Breast epithelium (tissue), 4 donors: ENCODE data around the gene CUL5. TPM values are rescaled to one million over a fixed set of nuclear protein-coding genes. Genes with fewer than 3 reads are reported as not detected.

ENCODE experiments used
- DNase-seq, 2 donors: peaks; one replicate each; pipeline ENCODE4 v3.0.0-alpha.2; 2019; ENCODE audit warnings: low spot score in 2 of 2
- H3K27ac ChIP-seq, 2 donors: fragments of 200-600 bp; sonication (generic) in 1 of 2; one replicate each; pipeline ENCODE4 v1.5.1; 2016 to 2019; ENCODE audit warnings: mild to moderate bottlenecking in 1 of 2
- H3K27me3 ChIP-seq, 2 donors: fragments of 200-600 bp; sonication (generic) in 1 of 2; one replicate each; pipeline versions ENCODE4 v1.5.1 to v1.6.0; 2017 to 2019; ENCODE audit warnings: control low read depth in 1 of 2, mild to moderate bottlenecking in 1 of 2
- H3K36me3 ChIP-seq: fragments of 200-600 bp; one replicate; pipeline ENCODE4 v1.5.1; 2019
- H3K4me1 ChIP-seq, 2 donors: fragments of 200-600 bp; sonication (generic); one replicate each; pipeline ENCODE4 v1.5.1; 2016 to 2019; ENCODE audit warnings: control low read depth in 1 of 2
- H3K4me3 ChIP-seq, 3 donors: fragments of 200-600 bp; sonication (generic); 1 replicate in 2 of 3; 2 replicates in 1 of 3; pipeline ENCODE4 v1.5.1; 2016 to 2019; ENCODE audit warnings: mild to moderate bottlenecking in 3 of 3, moderate library complexity in 2 of 3
- H3K9me3 ChIP-seq, 2 donors: fragments of 200-600 bp; sonication (generic) in 1 of 2; one replicate each; pipeline ENCODE4 v1.5.1; 2016 to 2019; ENCODE audit warnings: control low read depth in 1 of 2
- POLR2A ChIP-seq: fragments of 450-650 bp; IDR thresholded peaks from one replicate; pipeline ENCODE4 v1.6.1; 2016; ENCODE audit warnings: antibody characterized with exemption, mild to moderate bottlenecking, moderate library complexity
- POLR2AphosphoS5 ChIP-seq, 3 donors: sonication (generic); formaldehyde crosslinking; IDR thresholded peaks; one replicate each; pipeline ENCODE4 v1.6.1; 2017; ENCODE audit warnings: antibody characterized with exemption in 3 of 3
- intact Hi-C: fragments of 100-400 bp; cut with DNase I; formaldehyde crosslinking; loops from one replicate; pipeline ENCODE4 v1.15.1; 2023; ENCODE audit warnings: low total_unique reads
- total RNA-seq, 3 donors: library from RNA; depleted of rRNA; stranded (reverse); fragments of >200 nt; gene quantifications; one replicate each; pipeline ENCODE4 v1.1.0, GENCODE V29; 2016
- TF ChIP-seq, protein P1 (sequence below), 3 donors: fragments of 450-650 bp; IDR thresholded peaks; one replicate each; pipeline ENCODE4 v1.5.1; 2016 to 2017; ENCODE audit warnings: antibody characterized with exemption in 3 of 3, mild to moderate bottlenecking in 3 of 3, moderate library complexity in 3 of 3

Gene CUL5
- total RNA-seq, 3 donors from 2014 or later: 25.9 to 34.4 (median 32.8) TPM

DNA sequence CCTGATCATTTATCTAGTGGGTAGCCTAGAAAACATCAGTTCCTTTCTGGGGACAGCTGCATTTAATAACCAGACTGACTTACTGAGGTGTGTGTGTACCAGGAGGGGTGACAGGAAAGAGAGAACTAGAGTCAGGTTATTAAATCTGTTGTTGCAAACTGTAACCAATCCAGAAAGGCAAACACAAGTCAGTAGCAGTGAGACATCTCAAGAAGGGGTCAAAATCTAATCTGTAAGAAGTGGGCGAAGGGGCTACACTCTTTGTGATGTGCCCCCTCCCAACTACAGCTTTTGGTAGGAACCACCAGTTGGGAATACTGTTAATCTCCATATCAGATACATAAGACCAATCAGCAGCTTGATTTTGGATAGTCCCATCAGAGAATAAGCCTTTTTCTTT lies 26.3 kb downstream of the CUL5 start:
- no peaks in the 10 kb centered on the region for H3K4me1 ChIP-seq
- no peak for DNase-seq
- H3K27me3 ChIP-seq: no peaks in the 10 kb centered on the region
- H3K4me3 ChIP-seq: no peak overlapping the region
- no peak overlapping the region for H3K27ac ChIP-seq
- no peaks in the 10 kb centered on the region for H3K9me3 ChIP-seq
- no peaks in the 10 kb centered on the region for H3K36me3 ChIP-seq
- TF ChIP-seq POLR2A (no peak), POLR2AphosphoS5 (IDR thresholded peaks at IDR 0.05) (no peak)
- TF ChIP-seq, protein P1, sequence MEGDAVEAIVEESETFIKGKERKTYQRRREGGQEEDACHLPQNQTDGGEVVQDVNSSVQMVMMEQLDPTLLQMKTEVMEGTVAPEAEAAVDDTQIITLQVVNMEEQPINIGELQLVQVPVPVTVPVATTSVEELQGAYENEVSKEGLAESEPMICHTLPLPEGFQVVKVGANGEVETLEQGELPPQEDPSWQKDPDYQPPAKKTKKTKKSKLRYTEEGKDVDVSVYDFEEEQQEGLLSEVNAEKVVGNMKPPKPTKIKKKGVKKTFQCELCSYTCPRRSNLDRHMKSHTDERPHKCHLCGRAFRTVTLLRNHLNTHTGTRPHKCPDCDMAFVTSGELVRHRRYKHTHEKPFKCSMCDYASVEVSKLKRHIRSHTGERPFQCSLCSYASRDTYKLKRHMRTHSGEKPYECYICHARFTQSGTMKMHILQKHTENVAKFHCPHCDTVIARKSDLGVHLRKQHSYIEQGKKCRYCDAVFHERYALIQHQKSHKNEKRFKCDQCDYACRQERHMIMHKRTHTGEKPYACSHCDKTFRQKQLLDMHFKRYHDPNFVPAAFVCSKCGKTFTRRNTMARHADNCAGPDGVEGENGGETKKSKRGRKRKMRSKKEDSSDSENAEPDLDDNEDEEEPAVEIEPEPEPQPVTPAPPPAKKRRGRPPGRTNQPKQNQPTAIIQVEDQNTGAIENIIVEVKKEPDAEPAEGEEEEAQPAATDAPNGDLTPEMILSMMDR (IDR thresholded peaks at IDR 0.05): no peak
- intact Hi-C loops: no loop called here

DNA sequence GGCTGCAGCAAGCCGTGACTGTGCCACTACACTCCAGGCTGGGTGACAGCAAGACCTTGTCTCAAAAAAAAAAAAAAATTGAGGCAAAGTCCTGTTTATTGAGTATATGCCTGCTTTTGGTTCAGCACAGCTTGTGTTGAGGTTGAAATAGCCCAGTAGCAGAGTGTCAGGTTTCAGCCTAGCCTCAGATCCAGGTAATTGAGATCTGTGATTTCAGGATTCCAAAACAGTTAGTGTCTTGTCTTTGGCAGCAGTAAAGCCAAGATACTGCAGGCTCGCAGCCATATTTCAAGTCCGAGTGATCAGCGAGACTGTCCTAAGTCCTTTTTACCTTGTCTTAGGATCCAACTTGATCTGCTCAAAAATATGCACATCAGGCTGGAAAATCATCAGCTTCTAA lies 27.0 kb downstream of the CUL5 start:
- H3K4me1 ChIP-seq: no peaks in the 10 kb centered on the region
- no peak for DNase-seq
- no peaks in the 10 kb centered on the region for H3K36me3 ChIP-seq
- no peak for TF ChIP-seq POLR2A
- intact Hi-C loops: no loop called here
- no peak overlapping the region for H3K27ac ChIP-seq
- no peaks in the 10 kb centered on the region for H3K27me3 ChIP-seq
- no peaks in the 10 kb centered on the region for H3K9me3 ChIP-seq
- no peak overlapping the region for H3K4me3 ChIP-seq

DNA sequence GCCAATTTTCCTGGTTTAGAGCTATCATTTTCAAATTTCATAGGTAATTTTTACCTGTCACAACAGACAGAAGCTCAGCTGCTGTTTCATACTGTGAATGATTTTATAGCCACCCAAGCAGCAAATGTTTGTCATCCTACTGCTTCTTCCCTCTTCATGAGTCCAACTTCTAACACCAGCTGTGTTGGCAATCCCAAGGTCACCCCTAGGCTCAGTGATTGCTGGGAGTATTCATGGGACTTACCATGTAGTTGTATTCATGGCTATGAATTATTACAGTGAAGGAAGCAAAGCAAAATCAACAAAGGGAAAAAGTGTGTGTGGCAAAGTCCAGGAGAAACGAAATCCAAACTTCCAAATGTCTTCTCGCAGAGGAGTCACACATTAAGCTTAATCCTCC lies 28.5 kb downstream of the CUL5 start:
- no peaks in the 10 kb centered on the region for H3K27me3 ChIP-seq
- intact Hi-C loops: no loop called here
- no peak for DNase-seq
- no peaks in the 10 kb centered on the region for H3K36me3 ChIP-seq
- TF ChIP-seq, protein P1 (IDR thresholded peaks at IDR 0.05): no peak
- TF ChIP-seq POLR2AphosphoS5 (IDR thresholded peaks at IDR 0.05): no peak
- no peak for TF ChIP-seq POLR2A
- no peak overlapping the region for H3K4me3 ChIP-seq
- H3K9me3 ChIP-seq: no peaks in the 10 kb centered on the region
- no peak overlapping the region for H3K27ac ChIP-seq
- H3K4me1 ChIP-seq: no peaks in the 10 kb centered on the region

DNA sequence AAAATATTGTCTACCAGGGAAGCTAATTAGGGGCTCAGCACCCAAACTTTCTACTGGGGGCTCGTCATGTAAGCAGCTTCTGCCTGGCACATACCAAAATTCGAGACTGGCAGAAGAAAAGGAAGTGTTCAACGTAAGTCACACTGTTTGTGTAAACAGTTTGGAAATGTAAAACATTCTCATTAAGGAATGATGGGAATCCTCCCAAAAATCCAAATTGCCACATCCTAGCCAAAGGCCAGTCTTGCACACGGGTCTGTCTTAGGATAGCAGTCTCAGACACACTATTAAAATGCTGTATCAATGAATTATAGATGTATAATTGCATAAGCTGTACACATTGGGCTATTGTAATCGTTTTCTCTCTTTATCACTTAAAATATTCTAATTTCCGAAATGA lies 28.9 kb downstream of the CUL5 start:
- H3K4me3 ChIP-seq: no peak overlapping the region
- H3K27ac ChIP-seq: no peak overlapping the region
- DNase-seq: no peak
- H3K4me1 ChIP-seq: no peaks in the 10 kb centered on the region
- H3K27me3 ChIP-seq: no peaks in the 10 kb centered on the region
- H3K36me3 ChIP-seq: no peaks in the 10 kb centered on the region
- H3K9me3 ChIP-seq: no peaks in the 10 kb centered on the region
- intact Hi-C loops: no loop called here
- TF ChIP-seq, protein P1 (IDR thresholded peaks at IDR 0.05): no peak
- no peak for TF ChIP-seq POLR2A
- TF ChIP-seq POLR2AphosphoS5 (IDR thresholded peaks at IDR 0.05): no peak

DNA sequence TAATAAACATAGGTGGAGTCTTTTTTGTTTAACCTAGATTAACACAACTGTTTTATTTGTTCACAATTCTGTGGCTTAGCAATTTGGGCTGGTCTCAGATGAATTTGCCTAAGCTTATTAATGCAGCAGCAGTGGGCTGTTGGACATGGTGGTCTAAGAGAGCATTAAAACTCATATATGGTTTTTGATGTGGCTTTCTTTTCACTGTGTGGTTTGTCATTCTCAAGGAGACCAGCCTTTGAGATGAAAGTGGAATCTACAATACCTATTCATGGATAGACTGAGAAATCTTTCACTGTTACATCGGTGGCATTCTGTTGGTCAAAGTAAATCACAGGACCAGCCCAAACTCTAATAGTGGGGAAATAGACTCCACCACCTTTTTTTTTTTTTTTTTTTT lies 39.6 kb downstream of the CUL5 start:
- no peak for DNase-seq
- Histone ChIP-seq H3K27me3 (no peaks in the 10 kb centered on the region), H3K36me3 (no peaks in the 10 kb centered on the region), H3K4me3 (no peak overlapping the region), H3K4me1 (no peaks in the 10 kb centered on the region), H3K27ac (no peak overlapping the region), H3K9me3 (no peaks in the 10 kb centered on the region)
- TF ChIP-seq POLR2A (no peak), POLR2AphosphoS5 (IDR thresholded peaks at IDR 0.05) (no peak)
- TF ChIP-seq, protein P1 (IDR thresholded peaks at IDR 0.05): no peak
- intact Hi-C loops: no loop called here

DNA sequence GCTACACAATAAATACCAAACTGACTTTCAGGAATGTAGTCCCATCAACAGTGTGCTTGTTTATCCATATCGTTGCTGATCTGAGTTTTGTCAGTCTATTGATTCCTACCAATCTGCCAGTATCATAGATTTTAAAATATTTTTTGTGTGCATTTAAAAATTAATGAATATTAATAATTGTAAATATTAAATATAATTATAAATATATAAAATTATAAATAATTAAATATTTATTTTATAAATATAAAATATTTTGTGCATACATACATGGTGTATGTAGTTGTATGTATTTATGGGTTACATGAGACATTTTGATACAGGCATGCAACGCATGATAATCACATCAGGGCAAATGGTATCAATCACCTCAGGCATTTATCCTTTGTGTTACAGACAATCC lies 53.6 kb downstream of the CUL5 start:
- no peaks in the 10 kb centered on the region for H3K27me3 ChIP-seq
- no peaks in the 10 kb centered on the region for H3K36me3 ChIP-seq
- H3K4me3 ChIP-seq: no peak overlapping the region
- DNase-seq: no peak
- TF ChIP-seq POLR2AphosphoS5 (IDR thresholded peaks at IDR 0.05) (no peak), POLR2A (no peak)
- TF ChIP-seq, protein P1 (IDR thresholded peaks at IDR 0.05): no peak
- no peaks in the 10 kb centered on the region for H3K9me3 ChIP-seq
- intact Hi-C loops: no loop called here
- H3K27ac ChIP-seq: no peak overlapping the region
- H3K4me1 ChIP-seq: no peaks in the 10 kb centered on the region
